HCT116 (cell line): ENCODE measurements around the gene AAK1. TPM values are rescaled to one million over a fixed set of nuclear protein-coding genes. Genes with fewer than 3 reads are reported as not detected.
"Not testable (repeated sequence)": the region's sequence is repeated elsewhere in the genome, so short reads cannot be mapped to it uniquely, and the experiment has no call there.

Experiments
- ATAC-seq: fragments of 200-7000 bp; cut with Tn5 transposase; 2 replicates; pipeline ENCODE4 v1.9.1; 2020; ENCODE audit warnings: mild to moderate bottlenecking, moderate library complexity
- BruUV-seq: library from RNA; stranded (reverse); fragments of 400-500 nt; replicated peaks from 2 replicates; lab custom pipeline; 2021; lab: Mats Ljungman, UMichigan
- CTCF ChIA-PET: fragments of 300-600 bp; sonication (Branson Sonifier 250); formaldehyde crosslinking; loops from one replicate; lab custom pipeline; 2021; ENCODE audit warnings: antibody characterized with exemption; lab: Charles Lee
- POLR2A ChIA-PET: fragments of 300-600, 350-600 bp; sonication (Branson Sonifier 250); formaldehyde crosslinking; loops from one replicate; lab custom pipeline; 2021; ENCODE audit warnings: antibody characterized with exemption; lab: Charles Lee
- RAD21 ChIA-PET, 2 experiments: fragments of 300-600 bp; sonication (Branson Sonifier 250); formaldehyde crosslinking; loops; one replicate each; lab custom pipeline; 2023; ENCODE audit warnings: low total read pairs in 2 of 2; ENCODE audit not compliant: uncharacterized antibody in 2 of 2, unreplicated experiment in 2 of 2, low non-redundant PET in 1 of 2; lab: Charles Lee
- DNase-seq: peaks from one replicate; pipeline ENCODE4 v3.0.0-alpha.2; 2010; ENCODE audit warnings: low read depth, low spot score
- H2AFZ ChIP-seq: fragments of 200-600 bp; shearing (Covaris generic), sonication (generic); 2 replicates; pipeline ENCODE4 v1.6.1; 2017; ENCODE audit warnings: low read depth, mixed run types, mixed read lengths, antibody characterized with exemption, low read length; ENCODE audit not compliant: poor library complexity, severe bottlenecking
- H3K27ac ChIP-seq: 2 replicates; pipeline ENCODE4 v1.5.1; 2012; ENCODE audit warnings: low read depth, low read length
- H3K27me3 ChIP-seq: fragments of 200-600 bp; sonication (generic); 2 replicates; pipeline ENCODE4 v1.6.1; 2016; ENCODE audit warnings: mixed run types, low read length, mixed read lengths; ENCODE audit not compliant: insufficient read depth
- H3K36me3 ChIP-seq, 2 experiments: fragments of 200-500 bp in 1 of 2; fragments of 200-600 bp in 1 of 2; sonication (Bioruptor generic) in 1 of 2; sonication (generic) in 1 of 2; 2 replicates each; pipeline versions ENCODE4 v1.5.1 to v1.6.1; 2014 to 2016; ENCODE audit warnings: low read length in 2 of 2, inconsistent platforms in 1 of 2, mixed read lengths in 1 of 2, mixed run types in 1 of 2; ENCODE audit not compliant: insufficient read depth in 2 of 2, control insufficient read depth in 1 of 2
- H3K4me1 ChIP-seq, 2 experiments: fragments of 200-600 bp in 1 of 2; sonication (generic) in 1 of 2; 2 replicates each; pipeline versions ENCODE4 v1.5.1 to v1.6.1; 2012 to 2017; ENCODE audit warnings: low read length in 2 of 2, inconsistent platforms in 1 of 2, mild to moderate bottlenecking in 1 of 2, mixed read lengths in 1 of 2, mixed run types in 1 of 2, moderate library complexity in 1 of 2; ENCODE audit not compliant: insufficient read depth in 2 of 2, control insufficient read depth in 1 of 2
- H3K4me2 ChIP-seq: fragments of 200-600 bp; sonication (generic); 2 replicates; pipeline ENCODE4 v1.6.1; 2017; ENCODE audit warnings: mixed run types, low read length, mixed read lengths
- H3K4me3 ChIP-seq, 2 experiments: fragments of 200-600 bp in 1 of 2; sonication (generic) in 1 of 2; replicated peaks in 1 of 2; 2 replicates each; pipeline ENCODE4 v1.5.1; 2011 to 2016; ENCODE audit warnings: low read length in 2 of 2, control low read depth in 1 of 2, low read depth in 1 of 2, mild to moderate bottlenecking in 1 of 2, mixed read lengths in 1 of 2, mixed run types in 1 of 2
- H3K79me2 ChIP-seq: fragments of 200-600 bp; sonication (generic); 2 replicates; pipeline ENCODE4 v1.6.1; 2017; ENCODE audit warnings: mild to moderate bottlenecking, mixed run types, low read length, moderate library complexity, mixed read lengths; ENCODE audit not compliant: insufficient read depth
- H3K9ac ChIP-seq: fragments of 200-600 bp; sonication (generic); 2 replicates; pipeline ENCODE4 v1.6.1; 2016; ENCODE audit warnings: low read length, mixed read lengths
- H3K9me2 ChIP-seq: fragments of 200-600 bp; sonication (generic), shearing (Covaris generic); 2 replicates; pipeline ENCODE4 v1.6.1; 2017; ENCODE audit warnings: mixed run types, mild to moderate bottlenecking, moderate library complexity; ENCODE audit not compliant: insufficient read depth
- H3K9me3 ChIP-seq, 2 experiments: fragments of 200-500 bp in 1 of 2; fragments of 200-600 bp in 1 of 2; sonication (Bioruptor generic) in 1 of 2; sonication (generic) in 1 of 2; 2 replicates each; pipeline ENCODE4 v1.6.1; 2014 to 2017; ENCODE audit warnings: low read length in 2 of 2, mixed read lengths in 2 of 2, inconsistent platforms in 1 of 2, low read depth in 1 of 2, mild to moderate bottlenecking in 1 of 2, mixed run types in 1 of 2, moderate library complexity in 1 of 2; ENCODE audit not compliant: control insufficient read depth in 1 of 2, insufficient read depth in 1 of 2
- H4K20me1 ChIP-seq: fragments of 200-600 bp; sonication (generic), shearing (Covaris generic); 2 replicates; pipeline ENCODE4 v1.6.1; 2017; ENCODE audit warnings: mixed run types, mild to moderate bottlenecking, moderate library complexity; ENCODE audit not compliant: insufficient read depth
- CBX3 ChIP-seq: IDR thresholded peaks from 2 replicates; pipeline ENCODE4 v1.6.1; 2012; ENCODE audit warnings: low read depth
- CEBPB ChIP-seq: IDR thresholded peaks from 2 replicates; pipeline ENCODE4 v1.6.1; 2012; ENCODE audit warnings: low read depth
- CTCF ChIP-seq, 3 experiments: fragments of 200-600 bp in 1 of 3; sonication (generic) in 1 of 3; IDR thresholded peaks in 2 of 3; conservative IDR thresholded peaks in 1 of 3; 2 replicates each; pipeline ENCODE4 v1.5.1; 2012 to 2017; ENCODE audit warnings: low read depth in 2 of 3, low read length in 2 of 3, antibody characterized with exemption in 1 of 3, borderline replicate concordance in 1 of 3, control low read depth in 1 of 3, mild to moderate bottlenecking in 1 of 3, mixed read lengths in 1 of 3, mixed run types in 1 of 3, moderate library complexity in 1 of 3; ENCODE audit not compliant: insufficient read depth in 1 of 3
- ELF1 ChIP-seq: IDR thresholded peaks from 2 replicates; pipeline ENCODE4 v1.6.1; 2012; ENCODE audit warnings: low read depth, borderline replicate concordance
- EZH2phosphoT487 ChIP-seq: fragments of 200-600 bp; IDR thresholded peaks from 2 replicates; pipeline ENCODE4 v1.6.1; 2018; ENCODE audit warnings: antibody characterized with exemption, borderline replicate concordance
- FOSL1 ChIP-seq: IDR thresholded peaks from 2 replicates; pipeline ENCODE4 v1.6.1; 2012; ENCODE audit warnings: low read depth
- JUND ChIP-seq: IDR thresholded peaks from 2 replicates; pipeline ENCODE4 v1.6.1; 2012
- POLR2A ChIP-seq: IDR thresholded peaks from 2 replicates; pipeline ENCODE4 v1.7.0; 2011; ENCODE audit warnings: borderline replicate concordance; ENCODE audit not compliant: insufficient read depth, insufficient read length; ENCODE audit errors: extremely low read depth
- POLR2AphosphoS5 ChIP-seq: IDR thresholded peaks from 2 replicates; pipeline ENCODE4 v1.6.1; 2011; ENCODE audit warnings: mild to moderate bottlenecking, low read depth, low read length, moderate library complexity
- RAD21 ChIP-seq: IDR thresholded peaks from 2 replicates; pipeline ENCODE4 v1.6.1; 2012; ENCODE audit warnings: low read depth, mild to moderate bottlenecking
- REST ChIP-seq: IDR thresholded peaks from 2 replicates; pipeline ENCODE4 v1.6.1; 2012; ENCODE audit warnings: low read depth
- SRF ChIP-seq: IDR thresholded peaks from 2 replicates; pipeline ENCODE4 v1.6.1; 2012; ENCODE audit warnings: low read depth
- YY1 ChIP-seq: IDR thresholded peaks from 2 replicates; pipeline ENCODE4 v1.6.1; 2011; ENCODE audit warnings: low read length, low read depth, moderate library complexity, mild to moderate bottlenecking; ENCODE audit not compliant: insufficient replicate concordance; ENCODE audit errors: extremely low read depth
- ZFX ChIP-seq: fragments of 450-650 bp; IDR thresholded peaks from 2 replicates; pipeline ENCODE4 v1.6.1; 2017
- intact Hi-C: fragments of 100-400 bp; cut with micrococcal nuclease; formaldehyde crosslinking; loops from 2 replicates; pipeline ENCODE4 v1.10.0; 2022
- total RNA-seq: library from RNA; stranded (reverse); gene quantifications from one replicate; pipeline ENCODE4 v1.2.1, GENCODE V29; 2021; ENCODE audit not compliant: unreplicated experiment

Gene AAK1
- total RNA-seq, 1 experiment from 2014 or later: 32.0 TPM

GRCh38 chr2:69553991-69554390 is 89.5 kb downstream of the AAK1 start:
- no peaks in the 10 kb centered on the region for H4K20me1 ChIP-seq
- no TSS peak for BruUV-seq
- intact Hi-C loops: no loop called here
- H3K27me3 ChIP-seq: no peaks in the 10 kb centered on the region
- no peak overlapping the region for H3K27ac ChIP-seq
- no peaks in the 10 kb centered on the region for H3K9me2 ChIP-seq
- H3K79me2 ChIP-seq: no peaks in the 10 kb centered on the region
- ChIA-PET RAD21 (no interaction called here), POLR2A (no interaction called here), CTCF (interaction anchor here (0.9 kb wide), 1 partner anchor 12 kb away, joined by 4 read pairs; no protein-coding TSS in a partner anchor)
- no peaks in the 10 kb centered on the region for H3K36me3 ChIP-seq
- ATAC-seq (no peak), DNase-seq (no peak)
- H3K9ac ChIP-seq: no peak overlapping the region
- no peak overlapping the region for H3K4me2 ChIP-seq
- H3K4me3 ChIP-seq: no peak overlapping the region
- no peaks in the 10 kb centered on the region for H3K9me3 ChIP-seq
- TF ChIP-seq EZH2phosphoT487: no peak
- TF ChIP-seq REST: no peak
- no peak for TF ChIP-seq CBX3
- no peak for TF ChIP-seq JUND
- no peak for TF ChIP-seq CTCF (IDR thresholded peaks at IDR 0.05 in 2 of 3, conservative IDR thresholded peaks at IDR 0.05 in 1 of 3; ENCODE audit: borderline replicate concordance in 1 of 3, insufficient read depth in 1 of 3, low read depth in 2 of 3, low read length in 2 of 3)
- no peak for TF ChIP-seq YY1
- TF ChIP-seq FOSL1: no peak
- no peak for TF ChIP-seq RAD21
- TF ChIP-seq CEBPB: no peak
- no peak for TF ChIP-seq POLR2AphosphoS5
- no peak for TF ChIP-seq ZFX
- TF ChIP-seq SRF: no peak
- TF ChIP-seq ELF1: no peak
- TF ChIP-seq POLR2A: no peak
- TF ChIP-seq, all 23 proteins: peak for 0
- H2AFZ ChIP-seq: no peak overlapping the region
- no peaks in the 10 kb centered on the region for H3K4me1 ChIP-seq

GRCh38 chr2:69550511-69550910 is 93.0 kb downstream of the AAK1 start:
- H3K79me2 ChIP-seq, H3K9me3 ChIP-seq, BruUV-seq, H2AFZ ChIP-seq, intact Hi-C loops, H3K27me3 ChIP-seq, ATAC-seq, H3K4me1 ChIP-seq, CTCF ChIA-PET, POLR2A ChIA-PET, H3K9ac ChIP-seq, H3K4me2 ChIP-seq, H4K20me1 ChIP-seq, H3K4me3 ChIP-seq, H3K27ac ChIP-seq, H3K9me2 ChIP-seq, RAD21 ChIA-PET, DNase-seq, H3K36me3 ChIP-seq: not testable (repeated sequence)
